ENCODE measurements around the gene ASCC3.

GRCh38 chr6:100761841-100762240, 119.3 kb downstream of the ASCC3 start:
- no peak for TF ChIP-seq POLR2A (IDR thresholded peaks at IDR 0.05)
- no peak for TF ChIP-seq CTCF (IDR thresholded peaks at IDR 0.05)

Data from tibial nerve (tissue), 3 donors.